GM06990 (cell line): ENCODE data around the gene MDM2.

Source experiments
- DNase-seq: peaks from one replicate; pipeline ENCODE4 v3.0.0-alpha.2; 2011; ENCODE audit not compliant: insufficient read length; ENCODE audit errors: extremely low read depth
- H3K27me3 ChIP-seq: replicated peaks from 2 replicates; pipeline ENCODE4 v1.6.0; 2011; ENCODE audit warnings: low read length; ENCODE audit not compliant: control insufficient read depth, insufficient read depth
- H3K36me3 ChIP-seq: 2 replicates; pipeline ENCODE4 v1.5.1; 2011; ENCODE audit warnings: low read length; ENCODE audit not compliant: control insufficient read depth, insufficient read depth
- H3K4me3 ChIP-seq: replicated peaks from 2 replicates; pipeline ENCODE4 v1.5.1; 2011; ENCODE audit warnings: low read depth, mild to moderate bottlenecking, control low read depth, low read length
- TF ChIP-seq, protein P1 (sequence below): IDR thresholded peaks from 2 replicates; pipeline ENCODE4 v1.5.1; 2011; ENCODE audit warnings: low read length, control low read depth, mild to moderate bottlenecking, inconsistent platforms; ENCODE audit not compliant: insufficient read depth, poor library complexity, severe bottlenecking

MDM2 gene

DNA sequence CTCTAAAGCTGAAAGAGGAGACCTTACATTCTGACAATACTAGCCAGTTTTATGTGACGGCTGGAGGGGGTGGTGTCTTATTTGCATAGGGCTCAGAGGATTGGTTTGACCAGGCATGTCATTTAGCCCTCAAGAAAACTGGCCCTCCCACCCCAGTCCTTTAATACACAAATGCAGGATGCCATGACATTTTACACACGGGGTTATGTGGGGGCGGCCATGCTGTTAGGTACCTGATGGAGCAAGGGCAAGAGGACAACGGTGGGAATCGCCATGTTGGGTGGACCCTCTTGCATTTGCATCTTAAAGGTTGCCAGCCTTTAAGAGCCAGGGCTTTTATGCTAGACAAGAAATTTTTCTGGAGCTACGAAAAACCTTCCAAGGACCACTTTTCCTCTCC is 23.3 kb downstream of the MDM2 start:
- H3K4me3 ChIP-seq, result no peak overlapping the region
- no peaks in the 10 kb centered on the region for H3K27me3 ChIP-seq
- TF ChIP-seq, protein P1, sequence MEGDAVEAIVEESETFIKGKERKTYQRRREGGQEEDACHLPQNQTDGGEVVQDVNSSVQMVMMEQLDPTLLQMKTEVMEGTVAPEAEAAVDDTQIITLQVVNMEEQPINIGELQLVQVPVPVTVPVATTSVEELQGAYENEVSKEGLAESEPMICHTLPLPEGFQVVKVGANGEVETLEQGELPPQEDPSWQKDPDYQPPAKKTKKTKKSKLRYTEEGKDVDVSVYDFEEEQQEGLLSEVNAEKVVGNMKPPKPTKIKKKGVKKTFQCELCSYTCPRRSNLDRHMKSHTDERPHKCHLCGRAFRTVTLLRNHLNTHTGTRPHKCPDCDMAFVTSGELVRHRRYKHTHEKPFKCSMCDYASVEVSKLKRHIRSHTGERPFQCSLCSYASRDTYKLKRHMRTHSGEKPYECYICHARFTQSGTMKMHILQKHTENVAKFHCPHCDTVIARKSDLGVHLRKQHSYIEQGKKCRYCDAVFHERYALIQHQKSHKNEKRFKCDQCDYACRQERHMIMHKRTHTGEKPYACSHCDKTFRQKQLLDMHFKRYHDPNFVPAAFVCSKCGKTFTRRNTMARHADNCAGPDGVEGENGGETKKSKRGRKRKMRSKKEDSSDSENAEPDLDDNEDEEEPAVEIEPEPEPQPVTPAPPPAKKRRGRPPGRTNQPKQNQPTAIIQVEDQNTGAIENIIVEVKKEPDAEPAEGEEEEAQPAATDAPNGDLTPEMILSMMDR, result no peak
- peaks cover 17% of the 10 kb centered on the region for H3K36me3 ChIP-seq
- no peak for DNase-seq

DNA sequence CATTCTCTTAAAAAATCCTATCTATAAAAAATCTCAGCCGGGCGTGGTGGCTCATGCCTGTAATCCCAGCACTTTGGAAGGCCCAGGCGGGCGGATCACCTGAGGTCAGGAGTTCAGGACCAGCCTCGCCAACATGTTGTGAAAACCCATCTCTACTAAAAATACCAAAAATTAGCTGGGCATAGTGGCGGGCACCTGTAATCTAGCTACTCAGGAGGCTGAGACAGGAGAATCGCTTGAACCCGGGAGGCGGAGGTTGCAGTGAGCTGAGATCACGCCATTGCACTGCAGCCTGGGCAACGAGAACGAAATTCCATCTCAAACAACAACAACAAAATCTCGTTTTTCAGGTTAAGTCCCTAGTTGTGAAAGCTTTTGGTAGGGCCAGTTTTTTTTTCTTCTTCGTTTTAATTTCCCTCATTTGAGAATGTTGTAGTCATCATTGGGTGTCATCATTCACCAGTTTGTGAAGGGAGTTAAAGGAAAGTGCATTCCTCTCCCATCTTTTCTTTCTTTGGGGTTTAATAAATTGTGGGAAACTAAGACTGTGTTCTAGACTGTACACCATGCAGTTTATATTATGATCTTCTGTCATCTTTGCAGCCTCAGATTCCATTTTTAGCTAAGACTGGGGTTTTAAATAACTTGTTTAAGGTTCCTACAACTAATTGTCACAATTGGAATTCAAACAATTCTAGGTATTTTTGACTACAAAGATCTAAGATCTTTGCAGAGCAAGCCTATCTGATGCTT is 23.9 kb downstream of the MDM2 start:
- Histone ChIP-seq H3K36me3 (peaks cover 17% of the 10 kb centered on the region), H3K27me3 (no peaks in the 10 kb centered on the region), H3K4me3 (no peak overlapping the region)
- no peak for DNase-seq
- TF ChIP-seq, protein P1, result no peak

GRCh38 chr12:68832504-68832867 is 24.5 kb downstream of the MDM2 start:
- Histone ChIP-seq H3K4me3 (no peak overlapping the region), H3K36me3 (peaks cover 21% of the 10 kb centered on the region), H3K27me3 (no peaks in the 10 kb centered on the region)
- no peak for DNase-seq
- TF ChIP-seq, protein P1, result no peak

DNA sequence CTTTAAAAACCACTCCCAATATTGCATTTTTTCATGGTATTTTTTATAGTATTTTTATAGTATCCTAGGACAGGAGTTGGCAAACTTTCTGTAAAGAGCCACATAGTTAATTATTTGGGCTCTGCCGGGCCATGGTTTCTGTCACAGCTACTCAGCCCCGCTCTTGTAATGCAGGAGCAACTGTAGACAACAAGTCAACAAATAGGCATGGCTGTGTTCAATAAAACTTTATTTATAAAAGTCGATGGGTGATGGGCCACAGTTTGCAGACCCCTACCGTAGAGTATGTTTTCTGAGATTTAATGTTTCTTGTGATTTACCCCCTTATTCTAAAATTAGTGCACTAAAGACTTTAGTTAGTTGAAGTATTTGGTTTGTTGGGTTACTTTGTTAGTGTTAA is 25.5 kb downstream of the MDM2 start:
- Histone ChIP-seq H3K36me3 (peaks cover 23% of the 10 kb centered on the region), H3K27me3 (no peaks in the 10 kb centered on the region), H3K4me3 (no peak overlapping the region)
- no peak for DNase-seq
- TF ChIP-seq, protein P1, result no peak

GRCh38 chr12:68835333-68835908 is 27.4 kb downstream of the MDM2 start:
- peaks cover 28% of the 10 kb centered on the region for H3K36me3 ChIP-seq

More at GRCh38 chr12:68835333-68835908, 27.4 kb downstream of the MDM2 start:
- Histone ChIP-seq H3K4me3 (no peak overlapping the region), H3K27me3 (no peaks in the 10 kb centered on the region)
- TF ChIP-seq, protein P1, result no peak
- no peak for DNase-seq
